HepG2 (cell line): ENCODE measurements around the gene KISS1R. TPM values are rescaled to one million over a fixed set of nuclear protein-coding genes. Genes with fewer than 3 reads are reported as not detected.

Experiments
- ADNP ChIP-seq: sonication (generic); formaldehyde crosslinking; IDR thresholded peaks from 2 replicates; pipeline ENCODE4 v1.4.0; 2020; ENCODE audit warnings: missing genetic modification reagents
- CBX2 ChIP-seq, 2 experiments: fragments of 200-600 bp in 1 of 2; sonication (generic); formaldehyde crosslinking in 1 of 2; IDR thresholded peaks; 2 replicates each; pipeline versions ENCODE4 v1.7.0 to v1.8.1; 2018 to 2022; ENCODE audit warnings: low read depth in 2 of 2, low read length in 1 of 2, mild to moderate bottlenecking in 1 of 2, missing genetic modification reagents in 1 of 2
- CREB3 ChIP-seq: sonication (generic); formaldehyde crosslinking; IDR thresholded peaks from 2 replicates; pipeline ENCODE4 v1.5.0; 2020; ENCODE audit warnings: missing genetic modification reagents
- FLYWCH1 ChIP-seq: sonication (generic); formaldehyde crosslinking; IDR thresholded peaks from 2 replicates; pipeline ENCODE4 v1.8.1; 2023; ENCODE audit warnings: mild to moderate bottlenecking, missing genetic modification reagents
- GMEB1 ChIP-seq: sonication (generic); formaldehyde crosslinking; IDR thresholded peaks from 2 replicates; pipeline ENCODE4 v1.5.1; 2020; ENCODE audit warnings: missing genetic modification reagents, mild to moderate bottlenecking, borderline replicate concordance
- GTF3A ChIP-seq: sonication (generic); formaldehyde crosslinking; conservative IDR thresholded peaks from 2 replicates; pipeline ENCODE4 v1.4.0; 2020; ENCODE audit warnings: mild to moderate bottlenecking, missing genetic modification reagents
- HHEX ChIP-seq: IDR thresholded peaks from 2 replicates; pipeline ENCODE4 v1.6.1; 2016; ENCODE audit warnings: control low read depth
- JUND ChIP-seq: sonication (generic); formaldehyde crosslinking; IDR thresholded peaks from 2 replicates; pipeline ENCODE4 v1.8.0; 2022; ENCODE audit warnings: mild to moderate bottlenecking, missing genetic modification reagents
- MED13 ChIP-seq: sonication (generic); formaldehyde crosslinking; IDR thresholded peaks from 2 replicates; pipeline ENCODE4 v1.5.0; 2020; ENCODE audit warnings: missing genetic modification reagents
- MTF1 ChIP-seq: sonication (generic); formaldehyde crosslinking; IDR thresholded peaks from 2 replicates; pipeline ENCODE4 v1.5.0; 2020; ENCODE audit warnings: missing genetic modification reagents
- MYNN ChIP-seq: sonication (generic); formaldehyde crosslinking; IDR thresholded peaks from 2 replicates; pipeline ENCODE4 v1.4.0; 2020; ENCODE audit warnings: mild to moderate bottlenecking, low read depth, missing genetic modification reagents
- PHF8 ChIP-seq: sonication (generic); formaldehyde crosslinking; IDR thresholded peaks from 2 replicates; pipeline ENCODE4 v1.5.0; 2020; ENCODE audit warnings: missing genetic modification reagents
- RFXANK ChIP-seq: IDR thresholded peaks from 2 replicates; pipeline ENCODE4 v1.6.1; 2016
- SYNCRIP ChIP-seq: fragments of 200-400 bp; formaldehyde crosslinking; IDR thresholded peaks from 2 replicates; pipeline ENCODE4 v1.6.1; 2018; ENCODE audit warnings: mild to moderate bottlenecking, low read depth, low read length; ENCODE audit not compliant: insufficient read depth
- USF2 ChIP-seq, 2 experiments: sonication (generic) in 1 of 2; formaldehyde crosslinking in 1 of 2; IDR thresholded peaks; 2 replicates each; pipeline versions ENCODE4 v1.5.1 to v1.6.1; 2011 to 2020; ENCODE audit warnings: borderline replicate concordance in 1 of 2, low read depth in 1 of 2, low read length in 1 of 2, mild to moderate bottlenecking in 1 of 2, missing genetic modification reagents in 1 of 2, moderate library complexity in 1 of 2
- ZBTB43 ChIP-seq: sonication (generic); formaldehyde crosslinking; conservative IDR thresholded peaks from 2 replicates; pipeline ENCODE4 v1.4.0; 2020; ENCODE audit warnings: missing genetic modification reagents
- ZFP82 ChIP-seq: sonication (generic); formaldehyde crosslinking; IDR thresholded peaks from 2 replicates; pipeline ENCODE4 v1.5.1; 2020; ENCODE audit warnings: mild to moderate bottlenecking, missing genetic modification reagents, borderline replicate concordance
- ZNF101 ChIP-seq: sonication (generic); formaldehyde crosslinking; IDR thresholded peaks from 2 replicates; pipeline ENCODE4 v1.4.0; 2020; ENCODE audit warnings: mild to moderate bottlenecking, low read depth, missing genetic modification reagents, borderline replicate concordance
- ZNF232 ChIP-seq: sonication (generic); formaldehyde crosslinking; IDR thresholded peaks from 2 replicates; pipeline ENCODE4 v1.4.0; 2020; ENCODE audit warnings: missing genetic modification reagents, borderline replicate concordance
- ZNF276 ChIP-seq: sonication (generic); formaldehyde crosslinking; IDR thresholded peaks from 2 replicates; pipeline ENCODE4 v1.4.0; 2020; ENCODE audit warnings: mild to moderate bottlenecking, low read depth, missing genetic modification reagents
- ZNF557 ChIP-seq: sonication (generic); formaldehyde crosslinking; IDR thresholded peaks from 2 replicates; pipeline ENCODE4 v1.4.0; 2020; ENCODE audit warnings: missing genetic modification reagents
- ZNF589 ChIP-seq: sonication (generic); formaldehyde crosslinking; conservative IDR thresholded peaks from 2 replicates; pipeline ENCODE4 v1.8.0; 2022; ENCODE audit warnings: mild to moderate bottlenecking, moderate library complexity, missing genetic modification reagents
- ZNF740 ChIP-seq: sonication (generic); formaldehyde crosslinking; IDR thresholded peaks from 2 replicates; pipeline ENCODE4 v1.4.0; 2020; ENCODE audit warnings: missing genetic modification reagents
- polyA plus RNA-seq, 8 experiments: library from polyadenylated mRNA; depleted of rRNA in 3 of 8; stranded (reverse) in 7 of 8; unstranded in 1 of 8; fragments of >200 nt; fragmentation: Illumina TruSeq in 4 of 8; extraction: Trizol in 4 of 8; gene quantifications; 2 replicates each; pipeline versions ENCODE4 v1.2.1 to v1.2.3, GENCODE V29; 2011 to 2016; ENCODE audit warnings: low read depth in 4 of 8, missing spikeins in 1 of 8, mixed read lengths in 1 of 8; ENCODE audit not compliant: insufficient read depth in 1 of 8
- total RNA-seq, 5 experiments: library from RNA; depleted of rRNA; stranded (reverse); fragments of >200 nt; fragmentation: Illumina TruSeq; extraction: Trizol; gene quantifications; 2 replicates each; pipeline ENCODE4 v1.2.3, GENCODE V29; 2016; ENCODE audit warnings: low read depth in 1 of 5

KISS1R gene
- total and polyA plus RNA-seq, 2 of the 13 experiments (the other 11 are each of a cell fraction or from before 2014, with no cell fraction given): 1.1 to 10.2 TPM

- TF ChIP-seq CREB3 (CRISPR knock-in tag): no peak
- TF ChIP-seq FLYWCH1 (CRISPR knock-in tag): no peak
- no peak for TF ChIP-seq GTF3A (CRISPR knock-in tag)
- TF ChIP-seq MYNN: no peak
- no peak for TF ChIP-seq MED13 (CRISPR knock-in tag)
- TF ChIP-seq ZNF557: no peak
- TF ChIP-seq ZFP82: no peak
- no peak for TF ChIP-seq ZNF101 (CRISPR knock-in tag)
- TF ChIP-seq ZNF740 (CRISPR knock-in tag): no peak
- no peak for TF ChIP-seq JUND (CRISPR knock-in tag)
- no peak for TF ChIP-seq CBX2 (IDR thresholded peaks at IDR 0.05; ENCODE audit: low read depth, low read length)
- TF ChIP-seq CBX2 (CRISPR knock-in tag; IDR thresholded peaks at IDR 0.05; ENCODE audit: low read depth): no peak
- TF ChIP-seq ZBTB43 (CRISPR knock-in tag): no peak
- no peak for TF ChIP-seq SYNCRIP
- TF ChIP-seq ZNF589 (CRISPR knock-in tag): no peak
- no peak for TF ChIP-seq ADNP
- TF ChIP-seq ZNF232 (CRISPR knock-in tag): no peak
- TF ChIP-seq MTF1: no peak
- TF ChIP-seq RFXANK: no peak
- no peak for TF ChIP-seq USF2 (IDR thresholded peaks at IDR 0.05; ENCODE audit: low read depth, low read length)
- no peak for TF ChIP-seq USF2 (CRISPR knock-in tag; IDR thresholded peaks at IDR 0.05; ENCODE audit: borderline replicate concordance)
- TF ChIP-seq GMEB1 (CRISPR knock-in tag): no peak
- no peak for TF ChIP-seq PHF8
- TF ChIP-seq HHEX (CRISPR knock-in tag): no peak
- TF ChIP-seq ZNF276 (CRISPR knock-in tag): no peak
These were observed 42.9 kb downstream of the KISS1R start (continued) for GRCh38 chr19:960020-960419.
